ENCODE results near the gene ZCCHC7.
"Not testable (repeated sequence)": the region's sequence is repeated elsewhere in the genome, so short reads cannot be mapped to it uniquely, and the experiment has no call there.

The ZCCHC7 gene

GRCh38 chr9:37174247-37174646 lies 53.9 kb downstream of the ZCCHC7 start:
- DNase-seq (ENCODE audit: low spot score): no peak

GRCh38 chr9:37178742-37179141 lies 58.4 kb downstream of the ZCCHC7 start:
- DNase-seq (ENCODE audit: low spot score): no peak

- no peak for DNase-seq (ENCODE audit: low spot score)
These were observed 59.2 kb downstream of the ZCCHC7 start for GRCh38 chr9:37179576-37179975.

- DNase-seq (ENCODE audit: low spot score): no peak
These were observed 59.8 kb downstream of the ZCCHC7 start for GRCh38 chr9:37180138-37180537.

GRCh38 chr9:37182718-37183117 lies 62.3 kb downstream of the ZCCHC7 start:
- no peak for DNase-seq (ENCODE audit: low spot score)

GRCh38 chr9:37184905-37185867 lies 64.8 kb downstream of the ZCCHC7 start:
- no peak for DNase-seq (ENCODE audit: low spot score)

GRCh38 chr9:37187292-37187691 lies 66.9 kb downstream of the ZCCHC7 start:
- DNase-seq (ENCODE audit: low spot score): no peak

- no peak for DNase-seq (ENCODE audit: low spot score)
These were observed 67.5 kb downstream of the ZCCHC7 start for GRCh38 chr9:37187713-37188439.

GRCh38 chr9:37190739-37191138 lies 70.4 kb downstream of the ZCCHC7 start:
- not testable (repeated sequence) for DNase-seq (ENCODE audit: low spot score)

- no peak for DNase-seq (ENCODE audit: low spot score)
These were observed 71.2 kb downstream of the ZCCHC7 start for GRCh38 chr9:37191403-37192089.

- no peak for DNase-seq (ENCODE audit: low spot score)
These were observed 72.4 kb downstream of the ZCCHC7 start for GRCh38 chr9:37192803-37193202.

GRCh38 chr9:37197158-37198038 lies 77.0 kb downstream of the ZCCHC7 start:
- DNase-seq (ENCODE audit: low spot score): peak; percentile 25

GRCh38 chr9:37198039-37198729 lies 77.8 kb downstream of the ZCCHC7 start:
- no peak for DNase-seq (ENCODE audit: low spot score)

GRCh38 chr9:37198831-37199230 lies 78.5 kb downstream of the ZCCHC7 start:
- no peak for DNase-seq (ENCODE audit: low spot score)

GRCh38 chr9:37200433-37201005 lies 80.1 kb downstream of the ZCCHC7 start:
- DNase-seq (ENCODE audit: low spot score): no peak

- no peak for DNase-seq (ENCODE audit: low spot score)
These were observed 81.2 kb downstream of the ZCCHC7 start for GRCh38 chr9:37201581-37201980.

GRCh38 chr9:37202091-37202490 lies 81.7 kb downstream of the ZCCHC7 start:
- DNase-seq (ENCODE audit: low spot score): no peak

GRCh38 chr9:37203456-37203855 lies 83.1 kb downstream of the ZCCHC7 start:
- not testable (repeated sequence) for DNase-seq (ENCODE audit: low spot score)

GRCh38 chr9:37206121-37206620 lies 85.8 kb downstream of the ZCCHC7 start:
- no peak for DNase-seq (ENCODE audit: low spot score)
